H4 (cell line): Measurements from ENCODE around the gene ITPKB. TPM values are rescaled to one million over a fixed set of nuclear protein-coding genes. Genes with fewer than 3 reads are reported as not detected.

Experiments
- total RNA-seq: library from RNA; depleted of rRNA; stranded (reverse); fragments of >200 nt; shearing (Covaris generic); gene quantifications from 2 replicates; pipeline ENCODE4 v1.2.3, GENCODE V29; 2014; rRNA removed

Gene ITPKB
- total RNA-seq, 1 experiment from 2014 or later: 1.9 TPM

Other genes with a start within 250 kb of the ITPKB start
- not detected in 2 replicates for gene STUM, start 190.5 kb downstream of the ITPKB start, total RNA-seq
- 9.5 and 24.2 TPM in 2 replicates for gene PSEN2, start 131.3 kb upstream of the ITPKB start, total RNA-seq
- 7.2 and 8.3 TPM in 2 replicates for gene COQ8A, start 201.0 kb upstream of the ITPKB start, total RNA-seq